AG04450 (cell line): ENCODE results near the gene PML. TPM values are rescaled to one million over a fixed set of nuclear protein-coding genes. Genes with fewer than 3 reads are reported as not detected.

Experiments used
- CTCF ChIA-PET: fragments of 300-600, 350-600 bp; formaldehyde crosslinking; extraction: SDS; loops from one replicate; lab custom pipeline; 2022; ENCODE audit warnings: antibody characterized with exemption, inconsistent platforms; lab: Charles Lee
- POLR2A ChIA-PET: fragments of 350-600 bp; formaldehyde crosslinking; extraction: SDS; loops from one replicate; lab custom pipeline; 2021; ENCODE audit warnings: antibody characterized with exemption, inconsistent platforms; lab: Yijun Ruan, JAX
- DNase-seq: peaks from one replicate; pipeline ENCODE4 v3.0.0-alpha.2; 2011; ENCODE audit warnings: low read depth, low spot score
- H3K27ac ChIP-seq: one replicate; pipeline ENCODE4 v1.5.1; 2012; ENCODE audit warnings: low read depth, low read length, control low read depth
- H3K27me3 ChIP-seq: one replicate; pipeline ENCODE4 v1.6.0; 2012; ENCODE audit warnings: low read length; ENCODE audit not compliant: control insufficient read depth, insufficient read depth
- H3K4me3 ChIP-seq: 2 replicates; pipeline ENCODE4 v1.5.1; 2011; ENCODE audit warnings: mild to moderate bottlenecking, low read depth, low read length, control low read depth
- H3K9me3 ChIP-seq: 2 replicates; pipeline ENCODE4 v1.5.1; 2012; ENCODE audit warnings: low read length; ENCODE audit not compliant: control insufficient read depth, insufficient read depth
- CTCF ChIP-seq: IDR thresholded peaks from 2 replicates; pipeline ENCODE4 v1.5.1; 2011; ENCODE audit warnings: low read depth, low read length, control low read depth, inconsistent platforms
- polyA plus RNA-seq: library from polyadenylated mRNA; depleted of rRNA; stranded (reverse); fragments of >200 nt; gene quantifications from 2 replicates; pipeline ENCODE4 v1.2.3, GENCODE V29; 2011

The PML gene
- polyA plus RNA-seq, 1 experiment, result 7.6 TPM

GRCh38 chr15:74010929-74011540 is 16.5 kb downstream of the PML start:
- CTCF ChIA-PET, result interaction anchor here (0.9 to 3.2 kb wide), 4 partner anchors 18 to 38 kb away, joined by 3 to 13 read pairs (median 5); no protein-coding TSS in a partner anchor
- no peak for DNase-seq
- POLR2A ChIA-PET, result interaction anchor here (0.6 to 1.3 kb wide), 2 partner anchors 10 to 17 kb away, joined by 3 to 8 read pairs; partner anchors contain the start of gene PML

GRCh38 chr15:74011610-74012009 is 17.1 kb downstream of the PML start:
- ChIA-PET POLR2A (no interaction called here), CTCF (interaction anchor here (3.2 kb wide), 1 partner anchor 39 kb away, joined by 13 read pairs; no protein-coding TSS in a partner anchor)
- H3K9me3 ChIP-seq, result no peaks in the 10 kb centered on the region
- no peak for DNase-seq
- H3K4me3 ChIP-seq, result no peak overlapping the region
- H3K27me3 ChIP-seq, result no peaks in the 10 kb centered on the region
- no peak for TF ChIP-seq CTCF
- peak overlapping the region; percentile 22 for H3K27ac ChIP-seq

More at GRCh38 chr15:74010929-74011540, 16.5 kb downstream of the PML start:
- no peak for TF ChIP-seq CTCF
- Histone ChIP-seq H3K4me3 (no peak overlapping the region), H3K27ac (no peak overlapping the region), H3K27me3 (no peaks in the 10 kb centered on the region), H3K9me3 (no peaks in the 10 kb centered on the region)

- no peak overlapping the region for H3K4me3 ChIP-seq
- no peak overlapping the region for H3K27ac ChIP-seq
- no peak for TF ChIP-seq CTCF
- H3K27me3 ChIP-seq, result no peaks in the 10 kb centered on the region
- CTCF ChIA-PET, result interaction anchor here (0.6 to 1.5 kb wide), 5 partner anchors 23 to 40 kb away, joined by 3 to 7 read pairs (median 6); no protein-coding TSS in a partner anchor
- POLR2A ChIA-PET, result no interaction called here
- no peak for DNase-seq
- no peaks in the 10 kb centered on the region for H3K9me3 ChIP-seq
Observed at GRCh38 chr15:74013374-74013894, 18.9 kb downstream of the PML start.

GRCh38 chr15:74019734-74020133 is 25.2 kb downstream of the PML start:
- TF ChIP-seq CTCF, result no peak
- no peak overlapping the region for H3K4me3 ChIP-seq
- H3K9me3 ChIP-seq, result no peaks in the 10 kb centered on the region; the same call in 1 of the 2 replicates
- no peaks in the 10 kb centered on the region for H3K27me3 ChIP-seq
- no peak for DNase-seq
- ChIA-PET POLR2A (no interaction called here), CTCF (interaction anchor here (1.3 kb wide), 1 partner anchor 17 kb away, joined by 3 read pairs; no protein-coding TSS in a partner anchor)
- H3K27ac ChIP-seq, result no peak overlapping the region
